Keratinocyte (primary cell): ENCODE measurements around the gene TGOLN2. TPM values are rescaled to one million over a fixed set of nuclear protein-coding genes. Genes with fewer than 3 reads are reported as not detected.
A peak's percentile ranks its signal among the peaks of the same experiment; 100 is the strongest.

Source experiments
- DNase-seq: peaks from one replicate; pipeline ENCODE4 v3.0.0-alpha.2; 2011; ENCODE audit warnings: low read depth, missing footprints, low spot score
- FAIRE-seq: peaks from 2 replicates; lab custom pipeline; 2011; peaks lifted over from hg19 to GRCh38; lab: Jason Lieb, UNC
- H2AFZ ChIP-seq: 2 replicates; pipeline ENCODE4 v1.6.0; 2012; ENCODE audit warnings: low read length, control low read depth, inconsistent platforms; ENCODE audit not compliant: control insufficient read depth
- H3K27ac ChIP-seq: 2 replicates; pipeline ENCODE4 v1.5.1; 2011; ENCODE audit warnings: low read length; ENCODE audit not compliant: control insufficient read depth, insufficient read depth
- H3K27me3 ChIP-seq: 3 replicates; pipeline ENCODE4 v1.6.0; 2011; ENCODE audit warnings: low read length; ENCODE audit not compliant: control insufficient read depth, insufficient read depth; ENCODE audit errors: extremely low read depth
- H3K36me3 ChIP-seq, 2 experiments: 2 replicates in 1 of 2; 3 replicates in 1 of 2; pipeline ENCODE4 v1.5.1; 2011; ENCODE audit warnings: low read length in 2 of 2, mild to moderate bottlenecking in 1 of 2; ENCODE audit not compliant: control insufficient read depth in 2 of 2, insufficient read depth in 2 of 2; ENCODE audit errors: extremely low read depth in 1 of 2
- H3K4me1 ChIP-seq: 3 replicates; pipeline ENCODE4 v1.5.1; 2011; ENCODE audit warnings: low read length; ENCODE audit not compliant: control insufficient read depth, insufficient read depth; ENCODE audit errors: extremely low read depth
- H3K4me2 ChIP-seq: 3 replicates; pipeline ENCODE4 v1.6.0; 2011; ENCODE audit warnings: low read depth, low read length; ENCODE audit not compliant: control insufficient read depth, insufficient read depth; ENCODE audit errors: extremely low read depth
- H3K4me3 ChIP-seq, 3 experiments: fragments of 200-600 bp in 1 of 3; sonication (generic) in 1 of 3; 2 replicates in 2 of 3; 3 replicates in 1 of 3; pipeline ENCODE4 v1.5.1; 2011 to 2016; ENCODE audit warnings: low read length in 3 of 3, mild to moderate bottlenecking in 3 of 3, control low read depth in 2 of 3, inconsistent platforms in 1 of 3, low read depth in 1 of 3, mixed read lengths in 1 of 3, mixed run types in 1 of 3, moderate library complexity in 1 of 3; ENCODE audit not compliant: control insufficient read depth in 2 of 3, insufficient read depth in 2 of 3; ENCODE audit errors: extremely low read depth in 1 of 3
- H3K79me2 ChIP-seq: 2 replicates; pipeline ENCODE4 v1.6.0; 2012; ENCODE audit warnings: low read length; ENCODE audit not compliant: control insufficient read depth, insufficient read depth
- H3K9ac ChIP-seq: 3 replicates; pipeline ENCODE4 v1.6.0; 2011; ENCODE audit warnings: low read length; ENCODE audit not compliant: control insufficient read depth, insufficient read depth; ENCODE audit errors: extremely low read depth
- H3K9me1 ChIP-seq: 3 replicates; pipeline ENCODE4 v1.6.0; 2011; ENCODE audit warnings: low read length; ENCODE audit not compliant: control insufficient read depth, insufficient read depth; ENCODE audit errors: extremely low read depth
- H3K9me3 ChIP-seq: 2 replicates; pipeline ENCODE4 v1.5.1; 2012; ENCODE audit warnings: low read depth, low read length; ENCODE audit not compliant: control insufficient read depth
- H4K20me1 ChIP-seq: 3 replicates; pipeline ENCODE4 v1.6.0; 2011; ENCODE audit warnings: low read length; ENCODE audit not compliant: control insufficient read depth, insufficient read depth; ENCODE audit errors: extremely low read depth
- CTCF ChIP-seq, 3 experiments: IDR thresholded peaks in 1 of 3; conservative IDR thresholded peaks in 1 of 3; optimal IDR thresholded peaks in 1 of 3; 2 replicates in 2 of 3; 3 replicates in 1 of 3; pipeline versions ENCODE3 to v1.5.1; 2011; ENCODE audit warnings: low read length in 3 of 3, mild to moderate bottlenecking in 3 of 3, moderate library complexity in 2 of 3, control low read depth in 1 of 3, inconsistent platforms in 1 of 3; ENCODE audit not compliant: insufficient read depth in 2 of 3; ENCODE audit errors: extremely low read depth in 1 of 3
- EZH2 ChIP-seq: IDR thresholded peaks from one replicate; pipeline ENCODE4 v1.6.1; 2012; ENCODE audit warnings: inconsistent platforms, mild to moderate bottlenecking, low read length, moderate library complexity
- dilution Hi-C: fragments of 300-500 bp; cut with MboI; formaldehyde crosslinking; loops from one replicate; pipeline ENCODE4 v1.7.0; 2020; ENCODE audit warnings: low sequenced_read_pairs; ENCODE audit not compliant: extremely low pct_ligation_motif_present
- polyA plus RNA-seq, 5 experiments: library from polyadenylated mRNA; depleted of rRNA in 3 of 5; stranded (reverse) in 3 of 5; stranded (forward) in 1 of 5; unstranded in 1 of 5; fragments of >200 nt; gene quantifications; 1 replicate in 1 of 5; 2 replicates in 3 of 5; 3 replicates in 1 of 5; pipeline versions ENCODE4 v1.2.1 to v1.2.3, GENCODE V29; 2011 to 2012; ENCODE audit warnings: missing spikeins in 2 of 5, low read depth in 1 of 5, low replicate concordance in 1 of 5

The TGOLN2 gene
- polyA plus RNA-seq, 1 donor (not counting 4 experiments of a cell fraction or from before 2014, with no cell fraction given) = 43.3 TPM

GRCh38 chr2:85288244-85288725, 39.5 kb downstream of the TGOLN2 start:
- peak; percentile 94 for FAIRE-seq
- H3K27ac ChIP-seq = peak overlapping the region; percentile 94
- H3K4me1 ChIP-seq = peaks cover 33% of the 10 kb centered on the region
- no peaks in the 10 kb centered on the region for H3K9me1 ChIP-seq
- no peaks in the 10 kb centered on the region for H3K9me3 ChIP-seq
- H3K4me2 ChIP-seq = peak overlapping the region; percentile 87
- no peaks in the 10 kb centered on the region for H3K27me3 ChIP-seq
- dilution Hi-C loops = no loop called here
- H2AFZ ChIP-seq = peak overlapping the region; percentile 55
- H3K36me3 ChIP-seq = peaks cover 4% of the 10 kb centered on the region in 2 experiments
- no peak for TF ChIP-seq CTCF (optimal IDR thresholded peaks at IDR 0.05 in 1 of 3, IDR thresholded peaks at IDR 0.05 in 1 of 3, conservative IDR thresholded peaks at IDR 0.05 in 1 of 3; ENCODE audit: extremely low read depth in 1 of 3, insufficient read depth in 2 of 3, low read length in 3 of 3)
- TF ChIP-seq EZH2 = no peak
- no peaks in the 10 kb centered on the region for H4K20me1 ChIP-seq
- no peaks in the 10 kb centered on the region for H3K79me2 ChIP-seq
- H3K4me3 ChIP-seq = peak overlapping the region; percentile 0 to 62 (median 59)
- peak overlapping the region; percentile 80 for H3K9ac ChIP-seq
- DNase-seq = peak; percentile 79

GRCh38 chr2:85287721-85288120, 40.1 kb downstream of the TGOLN2 start:
- Histone ChIP-seq H3K79me2 (no peaks in the 10 kb centered on the region), H3K4me2 (peak overlapping the region; percentile 87), H3K27ac (peak overlapping the region; percentile 94), H3K36me3 (peaks cover 4% of the 10 kb centered on the region in 2 experiments), H3K4me1 (peaks cover 33% of the 10 kb centered on the region), H3K27me3 (no peaks in the 10 kb centered on the region), H3K9ac (peak overlapping the region; percentile 80), H2AFZ (peak overlapping the region; percentile 55), H3K4me3 (peak overlapping the region in 2 of 3 experiments; percentile 22 to 32), H3K9me3 (no peaks in the 10 kb centered on the region), H3K9me1 (no peaks in the 10 kb centered on the region), H4K20me1 (no peaks in the 10 kb centered on the region)
- FAIRE-seq = no peak
- dilution Hi-C loops = no loop called here
- TF ChIP-seq EZH2 (no peak), CTCF (optimal IDR thresholded peaks at IDR 0.05 in 1 of 3, IDR thresholded peaks at IDR 0.05 in 1 of 3, conservative IDR thresholded peaks at IDR 0.05 in 1 of 3; ENCODE audit: extremely low read depth in 1 of 3, insufficient read depth in 2 of 3, low read length in 3 of 3) (no peak)
- DNase-seq = no peak
